IPS DF 4.7 (cell line): ENCODE measurements around the gene HPDL.

Experiments used
- DNase-seq: peaks from one replicate; pipeline ENCODE4 v3.0.0-alpha.2; 2013; ENCODE audit warnings: low spot score; ENCODE audit errors: extremely low read depth

The HPDL gene

DNA sequence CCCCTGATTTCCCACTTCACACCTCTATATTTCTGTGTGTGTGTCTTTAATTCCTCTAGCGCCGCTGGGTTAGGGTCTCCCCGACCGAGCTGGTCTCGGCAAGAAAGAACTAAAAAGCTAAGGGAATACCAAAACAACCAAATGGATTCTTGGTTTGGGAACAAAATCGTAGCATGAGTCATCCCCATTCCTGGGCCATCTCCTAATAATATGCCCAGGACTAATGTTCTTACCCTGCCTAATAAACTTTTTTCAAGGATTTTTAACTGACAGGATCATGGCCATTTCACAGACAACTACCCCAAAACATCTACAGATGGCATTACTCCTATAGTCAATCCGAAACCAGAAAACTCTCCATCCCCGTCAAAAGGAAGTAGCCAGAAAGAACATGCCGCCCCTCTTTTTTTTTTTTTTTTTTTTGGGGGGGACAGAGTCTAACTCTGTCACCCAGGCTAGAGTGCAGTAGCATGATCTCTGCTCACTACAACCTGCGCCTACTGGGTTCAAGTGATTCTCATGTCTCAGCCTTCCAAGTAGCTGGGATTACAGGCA is 4.1 kb upstream of the HPDL start:
- DNase-seq: no peak

DNA sequence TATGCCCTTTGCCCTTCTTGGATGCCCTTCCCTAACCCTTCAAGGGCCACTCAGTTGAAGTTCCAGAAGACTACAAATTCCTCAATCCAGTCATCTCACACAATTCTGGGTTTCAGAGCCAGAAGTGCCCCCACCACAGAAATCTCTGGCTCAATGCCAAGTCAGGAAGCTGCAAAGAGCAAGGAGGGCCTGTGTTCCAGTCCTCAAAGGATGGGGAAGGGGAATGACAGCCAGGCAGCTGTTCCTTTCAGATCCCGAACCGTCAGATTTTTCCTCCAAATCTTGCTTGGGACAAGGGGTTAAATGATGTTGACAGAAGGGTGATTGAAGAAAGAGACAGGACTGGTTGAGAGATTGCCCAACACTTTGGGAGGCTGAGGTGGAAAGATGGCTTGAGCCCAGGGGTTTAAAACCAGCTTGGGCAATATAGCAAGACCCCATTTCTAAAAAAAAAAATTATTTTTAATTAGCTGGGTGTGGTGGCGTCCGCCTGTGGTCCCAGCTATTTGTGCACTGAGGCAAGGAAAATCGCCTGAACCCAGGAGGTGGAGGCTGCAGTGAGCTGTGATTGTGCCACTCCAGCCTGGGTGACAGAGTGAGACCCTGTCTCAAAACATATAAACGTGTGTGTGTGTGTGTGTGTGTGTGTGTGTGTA is 716 bp upstream of the HPDL start:
- DNase-seq: no peak

GRCh38 chr1:45327644-45328515 is 1.2 kb downstream of the HPDL start:
- no peak for DNase-seq

DNA sequence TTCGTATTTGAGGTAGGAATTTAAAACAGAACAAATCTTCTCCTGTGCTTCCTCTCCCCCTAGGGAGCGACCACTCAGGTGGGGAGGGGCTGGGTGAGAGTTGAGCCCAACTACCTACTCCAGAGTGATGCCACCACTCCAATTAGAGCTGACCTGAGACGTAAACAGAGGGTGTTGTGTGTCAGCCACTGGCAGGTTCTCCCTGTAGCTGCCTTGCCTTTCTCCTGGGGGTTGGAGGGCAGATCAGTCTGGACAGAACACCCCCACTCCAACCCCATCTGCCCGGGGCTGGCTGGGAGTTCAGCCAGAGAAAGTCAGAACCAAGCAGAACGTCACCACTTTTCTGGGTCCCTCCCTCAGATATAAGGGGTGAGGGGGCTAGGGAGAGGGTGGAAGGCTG is 2.0 kb downstream of the HPDL start:
- no peak for DNase-seq

GRCh38 chr1:45329445-45329844 is 2.8 kb downstream of the HPDL start:
- no peak for DNase-seq

DNA sequence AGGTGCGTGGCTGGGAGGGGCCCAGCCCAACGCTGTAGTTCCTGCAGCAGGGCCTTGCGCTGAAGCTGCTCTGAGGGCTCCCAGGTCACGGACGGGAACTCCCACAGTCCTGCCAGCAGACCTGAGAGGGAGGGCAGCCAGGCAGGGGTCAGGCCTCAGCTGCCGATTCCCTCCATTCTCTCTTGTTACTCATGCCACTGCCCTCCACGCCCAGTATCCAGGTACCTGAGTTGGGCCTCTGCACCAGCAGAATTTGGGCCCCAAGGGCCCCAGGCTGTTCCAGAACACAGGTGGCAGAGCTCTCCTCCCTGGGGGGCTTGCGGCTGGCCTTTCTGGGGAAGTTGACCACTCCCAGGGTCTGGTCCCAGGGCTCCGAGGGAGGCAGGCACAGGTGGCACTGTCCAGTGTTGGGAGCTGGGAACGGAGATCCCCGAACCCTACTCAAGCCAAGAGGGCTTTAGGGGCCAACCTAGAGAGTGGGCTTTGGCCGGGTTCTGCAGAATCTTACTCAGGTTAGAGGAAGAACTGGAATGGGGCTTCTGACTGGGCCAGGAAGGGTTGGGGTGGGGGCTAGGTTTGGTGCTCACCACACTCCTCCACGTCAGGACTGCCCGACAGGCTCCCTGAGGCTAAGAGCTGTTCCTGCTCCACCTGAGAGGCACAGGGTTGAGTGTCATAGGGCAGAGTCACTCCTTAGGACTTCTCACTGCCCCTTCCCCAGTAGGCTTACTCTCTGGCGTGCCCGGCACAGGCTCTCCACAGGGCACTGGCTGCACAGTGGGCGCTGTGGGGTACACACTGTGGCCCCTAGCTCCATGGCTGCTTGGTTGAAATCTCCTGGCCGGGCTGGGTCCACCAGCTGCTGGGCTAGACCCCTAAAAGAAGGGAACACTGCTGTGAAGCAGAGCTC is 5.0 kb downstream of the HPDL start:
- DNase-seq: no peak

- no peak for DNase-seq
Observed at GRCh38 chr1:45332346-45332720, 5.6 kb downstream of the HPDL start.

DNA sequence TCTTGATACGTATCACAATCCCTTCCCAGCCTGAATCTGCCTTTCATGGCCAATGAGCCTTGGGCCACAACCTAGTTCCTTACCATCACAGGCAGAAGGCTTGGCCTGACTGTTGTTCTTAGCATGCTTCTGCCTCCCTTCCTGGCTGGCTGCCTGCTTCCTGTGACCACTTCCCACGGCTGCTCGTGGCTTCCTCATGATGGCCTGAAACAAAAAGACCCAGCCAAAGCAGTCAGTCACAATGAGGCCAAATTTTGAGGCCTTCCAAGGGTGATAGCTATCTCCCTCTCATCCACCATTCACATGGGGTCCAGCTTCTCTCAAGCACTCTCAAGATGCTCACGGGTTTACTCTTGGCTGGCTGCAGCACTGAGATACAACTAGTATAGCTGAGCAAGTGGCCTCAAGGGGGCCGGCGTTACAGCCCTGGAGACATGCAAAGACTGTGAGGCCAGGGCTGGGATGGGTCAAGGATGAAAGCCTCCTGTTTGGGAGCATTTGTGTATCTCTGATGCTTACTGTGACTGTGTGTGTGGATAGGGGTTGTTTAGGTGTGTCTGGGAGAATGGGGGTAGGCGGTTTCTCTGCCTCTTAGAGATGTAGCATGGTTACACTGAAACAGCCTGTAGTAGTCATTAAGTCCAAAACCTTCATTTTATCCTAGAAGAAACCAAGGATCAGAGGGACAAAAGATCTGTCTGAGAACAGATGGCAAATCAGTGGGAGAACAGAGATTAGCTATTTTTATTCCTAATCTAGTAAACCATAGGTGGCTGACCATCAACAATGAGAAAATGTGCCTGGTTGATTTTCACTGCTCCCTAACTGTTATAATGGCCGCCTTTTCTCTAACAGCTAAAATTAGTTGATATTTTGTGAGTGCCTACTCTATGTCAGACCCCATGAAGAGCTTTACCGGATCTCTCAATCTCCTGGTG is 7.9 kb downstream of the HPDL start:
- no peak for DNase-seq

DNA sequence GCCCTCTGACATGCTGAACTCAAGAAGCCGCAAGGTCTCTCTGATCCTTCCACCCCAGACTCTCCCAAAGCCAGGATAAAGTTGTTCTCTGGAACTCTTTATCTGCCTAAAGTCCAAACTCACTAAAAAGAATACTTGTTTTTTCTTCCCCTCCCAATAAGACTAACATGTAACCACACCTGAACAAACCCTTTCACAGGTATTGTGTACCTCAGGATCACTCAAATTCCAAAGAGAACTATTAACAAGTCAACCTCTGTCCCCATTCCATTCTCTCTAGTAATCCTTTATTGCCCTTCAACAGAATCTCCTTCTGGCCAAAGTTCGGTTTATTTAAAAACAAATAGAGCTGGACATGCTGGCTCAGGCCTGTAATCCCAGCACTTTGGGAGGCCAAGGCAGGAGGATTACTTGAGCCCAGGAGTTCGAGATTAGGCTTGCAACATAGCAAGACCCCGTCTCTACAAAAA is 9.2 kb downstream of the HPDL start:
- no peak for DNase-seq

DNA sequence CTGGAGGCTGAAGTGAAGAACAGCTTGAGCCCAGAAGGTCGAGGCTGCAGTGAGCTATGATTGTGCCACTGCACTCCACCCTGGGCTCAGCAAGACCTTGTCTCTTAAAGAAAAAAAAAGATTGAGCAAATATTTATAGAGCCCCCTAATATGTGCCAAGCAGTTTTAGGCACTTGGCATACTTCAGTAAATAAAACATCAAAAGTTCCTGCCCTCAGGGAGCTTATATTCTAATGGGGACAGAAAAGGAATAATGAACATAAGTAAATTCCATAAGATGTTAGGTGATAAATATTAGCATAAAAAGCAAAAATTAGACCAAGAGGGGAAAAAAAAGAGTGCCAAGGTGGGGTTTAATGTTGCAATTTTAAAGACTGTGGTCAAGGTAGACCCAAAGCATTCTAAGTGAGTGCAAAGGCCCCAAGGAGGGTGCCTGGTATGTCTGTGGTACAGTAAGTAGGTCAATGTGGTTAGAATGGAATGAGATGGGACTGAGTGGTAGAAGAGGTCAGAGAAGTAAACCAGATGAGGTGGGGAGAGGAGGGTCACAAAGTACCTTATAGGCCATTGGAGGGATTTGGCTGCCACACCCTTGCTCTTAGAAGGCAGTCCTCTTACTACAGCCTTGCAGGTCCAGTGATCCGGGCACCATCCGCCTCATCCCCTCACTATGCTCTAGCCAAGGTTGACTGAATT is 11.1 kb downstream of the HPDL start:
- DNase-seq: no peak

GRCh38 chr1:45339789-45340558 is 13.3 kb downstream of the HPDL start, which contains the start of the genes MUTYH and TOE1:
TSS of gene MUTYH (minus strand) at chr1:45340440. CDS start at chr1:45334505, 5,935 bp downstream.
TSS of gene TOE1 (plus strand) at chr1:45340170. CDS start at chr1:45340253, 83 bp downstream.
- DNase-seq: peak; percentile 68

DNA sequence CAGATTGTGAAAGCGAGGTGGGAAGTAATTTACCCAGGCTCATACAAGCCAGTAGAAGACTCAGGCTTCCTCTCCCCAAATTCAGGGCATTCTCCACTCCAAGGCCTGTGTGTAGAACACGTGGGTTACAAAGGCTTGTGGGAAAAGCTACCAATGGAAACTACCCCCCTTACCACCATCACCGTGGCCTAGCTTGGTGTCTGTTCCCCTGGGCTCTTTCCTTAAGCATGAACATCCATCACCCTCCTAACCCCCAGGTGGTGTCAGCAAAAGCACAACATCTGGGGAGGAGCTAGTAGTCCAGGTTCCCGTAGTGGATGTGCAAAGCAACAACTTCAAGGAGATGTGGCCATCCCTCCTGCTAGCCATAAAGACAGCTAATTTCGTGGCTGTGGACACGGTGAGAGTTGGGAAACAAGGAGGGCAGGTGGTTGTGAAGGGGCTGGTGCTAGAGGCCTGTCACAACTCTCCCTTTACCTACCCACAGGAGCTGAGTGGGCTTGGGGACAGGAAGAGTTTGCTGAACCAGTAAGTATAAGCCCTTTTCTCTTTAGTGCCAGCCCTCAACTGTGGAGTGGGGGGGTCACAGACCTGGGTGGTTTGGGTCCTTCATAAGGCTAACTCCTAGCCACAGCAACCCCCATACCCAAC is 14.2 kb downstream of the HPDL start:
- DNase-seq: no peak

DNA sequence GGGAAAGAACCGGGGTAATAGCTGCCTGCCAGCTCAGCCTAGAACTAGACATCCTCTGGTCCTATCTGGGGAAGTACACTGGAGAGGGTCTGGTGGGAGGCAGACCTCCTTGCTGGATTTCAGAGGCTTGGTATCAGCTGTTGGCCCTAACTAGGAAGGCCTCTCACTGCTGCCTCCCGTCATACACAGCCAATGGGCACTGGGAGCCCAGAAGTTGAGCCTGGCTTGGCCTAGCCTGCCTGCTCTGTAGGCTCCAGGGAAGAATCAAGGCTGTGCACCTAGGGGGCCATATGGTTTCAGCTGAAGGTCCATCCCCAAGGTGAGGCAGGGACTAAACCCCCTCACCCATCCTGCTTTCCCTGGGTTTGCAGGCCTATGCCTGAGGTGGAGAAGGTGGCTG is 17.8 kb downstream of the HPDL start:
- no peak for DNase-seq

GRCh38 chr1:45345014-45345413 is 18.3 kb downstream of the HPDL start:
- no peak for DNase-seq

DNA sequence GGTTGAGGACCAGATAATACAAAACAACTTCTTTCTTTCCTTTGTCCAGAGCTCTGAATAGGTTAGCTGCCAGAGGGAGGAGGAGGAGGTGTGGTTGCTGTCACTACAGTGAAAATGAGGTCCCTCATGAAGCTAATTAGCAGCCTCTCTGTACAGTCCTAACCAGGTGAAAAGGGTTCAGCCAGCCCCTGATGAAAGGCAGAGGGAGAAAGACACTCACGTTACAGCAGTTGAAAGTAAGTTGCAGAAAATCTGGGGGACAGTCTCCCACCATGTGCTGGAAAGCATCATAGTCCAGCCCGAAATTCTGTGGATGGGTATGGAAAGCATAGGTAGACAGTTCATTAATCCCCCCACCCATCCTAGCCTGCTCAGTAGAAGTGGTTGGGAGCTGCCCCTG is 19.8 kb downstream of the HPDL start:
- no peak for DNase-seq

- DNase-seq: no peak
Observed at GRCh38 chr1:45348020-45348419, 21.3 kb downstream of the HPDL start.

GRCh38 chr1:45348609-45348965 is 21.9 kb downstream of the HPDL start:
- no peak for DNase-seq

- DNase-seq: no peak
Observed at GRCh38 chr1:45348966-45349677, 22.4 kb downstream of the HPDL start.
